DMS153 treated with DMSO at 0.1 percent for 48 hours (cell line): ENCODE results near the gene UST.
"Not testable (repeated sequence)": the region's sequence is repeated elsewhere in the genome, so short reads cannot be mapped to it uniquely, and the experiment has no call there.

Experiments used
- DNase-seq: peaks from one replicate; lab custom pipeline; 2025; ENCODE audit not compliant: unreplicated experiment; lab: John Stamatoyannopoulos, UW

The UST gene

GRCh38 chr6:148935705-148936435 is 189.0 kb downstream of the UST start:
- DNase-seq: no peak

DNA sequence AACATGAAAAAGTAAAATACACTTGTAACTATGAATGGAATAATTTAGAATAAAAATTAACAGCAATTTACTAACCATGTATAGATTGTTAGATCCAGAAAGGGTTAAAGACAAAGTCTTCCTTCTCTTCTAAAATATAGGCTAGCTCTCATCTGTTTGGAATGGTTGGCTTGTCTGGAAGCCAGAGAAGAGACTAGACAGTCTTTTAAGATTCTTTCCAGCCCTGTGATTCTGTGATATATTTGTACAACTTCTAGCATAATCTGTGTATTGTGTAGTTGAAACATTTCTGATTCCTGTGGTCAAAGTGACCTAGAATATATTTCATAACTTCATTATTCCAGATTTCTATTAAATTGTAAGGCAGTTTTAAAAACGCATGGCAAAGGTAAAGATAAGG is 196.6 kb downstream of the UST start:
- DNase-seq: no peak

DNA sequence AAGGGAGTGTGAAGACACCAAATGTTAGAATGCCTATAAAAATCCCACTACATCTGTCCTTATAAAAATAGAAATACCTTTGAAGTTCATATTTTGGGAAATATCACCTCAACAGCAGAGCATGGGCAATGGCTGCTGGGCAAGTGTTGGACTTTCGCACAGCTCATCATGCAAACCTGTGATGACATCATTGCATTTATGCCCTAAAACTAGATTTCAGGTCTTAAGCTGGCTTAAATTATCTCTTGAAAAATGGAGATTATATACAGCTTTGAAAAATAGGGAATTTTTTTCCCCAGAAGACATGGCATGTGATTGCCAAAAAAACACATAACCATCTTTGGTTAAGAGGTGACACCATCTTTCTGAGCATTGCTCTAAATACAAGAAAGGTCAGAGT is 197.8 kb downstream of the UST start:
- no peak for DNase-seq

DNA sequence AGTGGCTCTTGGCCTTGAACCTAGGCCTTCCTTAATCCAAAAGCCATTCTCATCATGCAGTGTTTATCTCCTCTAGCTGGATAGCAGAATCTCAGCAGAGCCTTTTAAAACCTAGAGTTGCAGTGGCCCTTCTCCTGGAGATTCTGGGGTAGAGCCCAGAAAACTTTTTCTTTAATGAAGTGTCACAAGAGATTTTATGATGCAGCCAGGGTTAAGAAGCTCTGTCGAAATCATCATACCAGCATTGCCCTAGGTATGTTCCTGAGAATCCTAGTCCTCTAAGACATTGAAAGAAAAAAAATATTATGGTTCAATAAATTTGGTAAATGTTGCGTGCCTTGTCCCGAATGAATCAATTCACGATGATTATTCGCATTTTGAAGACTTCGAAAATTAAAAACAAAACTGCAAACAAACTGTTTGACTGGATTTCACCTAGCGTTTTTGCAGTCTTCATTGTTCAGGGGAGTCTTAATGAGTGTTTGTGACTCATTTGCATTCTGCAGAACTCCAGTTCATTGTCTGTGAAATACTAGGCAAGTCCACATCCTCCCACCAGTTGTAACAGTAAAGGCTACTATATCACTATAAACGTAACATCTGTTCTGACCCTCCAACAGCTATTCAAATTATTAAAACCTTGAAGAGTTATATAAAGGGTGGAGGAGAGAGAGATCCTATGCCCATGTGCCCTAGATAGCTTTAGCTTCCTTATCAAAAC is 198.6 kb downstream of the UST start:
- no peak for DNase-seq

GRCh38 chr6:148947621-148948444 is 201.0 kb downstream of the UST start:
- peak; percentile 49 for DNase-seq

DNA sequence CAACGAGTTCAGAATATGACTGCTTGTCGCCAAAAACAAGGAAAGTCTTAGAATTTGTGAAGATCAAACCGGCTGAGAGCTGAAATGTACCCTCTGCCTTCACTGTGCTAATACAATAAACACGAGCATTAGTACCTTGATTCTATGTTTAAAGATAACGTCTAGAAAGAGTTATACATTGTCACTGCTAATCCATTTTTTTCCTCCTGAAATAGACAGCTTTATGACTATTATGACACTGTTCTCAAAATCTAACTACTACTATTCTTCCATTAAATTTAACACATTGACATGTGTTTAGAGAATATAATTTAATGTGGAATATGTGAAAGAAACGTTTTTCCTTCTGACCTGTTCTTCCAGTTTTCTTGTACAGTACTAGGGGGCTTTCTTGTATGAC is 204.8 kb downstream of the UST start:
- no peak for DNase-seq

DNA sequence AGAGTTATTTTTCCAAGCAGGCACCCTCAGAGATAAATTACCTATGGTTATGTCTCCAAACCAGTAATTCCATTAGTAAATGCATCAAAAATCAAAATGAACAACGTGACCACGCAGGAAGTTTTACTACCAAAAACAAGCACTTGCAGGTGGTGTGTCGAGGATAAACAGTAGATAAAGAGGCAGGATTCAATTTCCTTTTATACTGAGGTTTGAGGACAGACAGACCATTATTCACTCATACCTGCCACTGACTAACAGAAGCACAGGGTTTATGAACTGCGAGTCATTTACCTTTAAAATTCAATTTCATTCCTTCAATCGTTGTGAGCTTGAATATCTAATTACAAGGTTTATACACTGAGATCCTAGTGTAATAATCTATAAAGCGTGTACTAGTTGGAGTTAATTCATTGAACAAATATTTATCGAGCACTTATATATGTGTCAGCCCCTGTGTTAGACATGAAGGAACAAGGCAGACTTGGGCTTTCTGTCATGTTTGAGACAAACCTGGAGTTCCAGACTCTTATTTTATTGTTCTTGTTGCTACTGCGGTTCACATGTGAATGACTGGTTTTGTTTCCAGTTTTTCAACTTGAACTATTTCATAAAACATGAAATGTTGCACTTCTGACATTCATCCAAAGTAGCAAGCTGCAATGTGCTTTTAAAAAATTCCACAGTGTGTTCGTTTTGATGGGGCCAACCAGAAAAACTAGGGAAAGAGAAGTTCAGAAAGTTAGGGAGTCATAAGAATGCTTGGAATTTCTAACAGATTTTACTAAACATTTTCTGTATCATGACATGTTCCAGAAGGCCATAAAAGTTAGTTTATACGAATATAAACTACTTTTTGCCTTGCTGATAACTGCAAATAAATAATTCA is 205.6 kb downstream of the UST start:
- DNase-seq: peak; percentile 52

GRCh38 chr6:148954461-148954860 is 207.6 kb downstream of the UST start:
- DNase-seq: no peak

DNA sequence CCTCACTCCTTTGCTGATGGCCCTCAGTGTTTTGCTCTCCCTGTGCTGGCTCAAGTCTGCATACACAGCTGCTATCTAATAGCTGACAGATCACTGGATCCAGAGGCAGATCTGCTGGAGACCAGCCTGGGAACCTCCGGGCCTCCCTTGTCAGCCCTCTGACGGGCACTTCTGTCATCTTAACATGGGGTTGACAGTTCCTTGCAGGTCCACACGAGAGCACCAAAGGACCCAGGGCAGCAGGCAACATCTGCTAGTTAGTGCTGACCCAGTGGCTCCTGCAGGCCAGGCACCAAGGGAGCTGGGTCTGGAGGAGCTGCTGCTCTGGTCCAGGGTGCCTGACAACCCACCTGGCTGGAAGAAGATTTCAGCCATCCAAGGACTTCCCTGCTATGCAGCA is 208.1 kb downstream of the UST start:
- no peak for DNase-seq

DNA sequence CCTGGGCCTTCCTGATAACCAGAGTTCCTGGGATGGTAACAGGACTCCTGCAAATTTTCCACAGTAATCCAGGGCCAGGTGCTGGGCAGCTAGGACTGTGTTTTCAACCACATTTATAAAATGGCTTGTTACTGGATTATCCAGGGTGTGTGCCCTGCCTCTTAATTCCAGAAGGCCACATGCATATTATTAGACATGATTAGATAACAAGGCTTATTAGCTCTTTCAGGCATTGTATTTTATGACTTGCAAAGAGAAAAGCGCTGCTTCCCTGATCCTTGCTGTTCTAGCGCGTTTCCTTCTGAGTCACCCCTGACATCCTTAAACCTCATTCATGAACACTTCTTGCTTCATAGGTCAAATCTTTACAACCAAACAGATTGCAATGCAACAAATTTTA is 208.6 kb downstream of the UST start:
- no peak for DNase-seq

GRCh38 chr6:148956163-148956562 is 209.3 kb downstream of the UST start:
- DNase-seq: not testable (repeated sequence)

GRCh38 chr6:148957752-148958151 is 210.9 kb downstream of the UST start:
- no peak for DNase-seq

DNA sequence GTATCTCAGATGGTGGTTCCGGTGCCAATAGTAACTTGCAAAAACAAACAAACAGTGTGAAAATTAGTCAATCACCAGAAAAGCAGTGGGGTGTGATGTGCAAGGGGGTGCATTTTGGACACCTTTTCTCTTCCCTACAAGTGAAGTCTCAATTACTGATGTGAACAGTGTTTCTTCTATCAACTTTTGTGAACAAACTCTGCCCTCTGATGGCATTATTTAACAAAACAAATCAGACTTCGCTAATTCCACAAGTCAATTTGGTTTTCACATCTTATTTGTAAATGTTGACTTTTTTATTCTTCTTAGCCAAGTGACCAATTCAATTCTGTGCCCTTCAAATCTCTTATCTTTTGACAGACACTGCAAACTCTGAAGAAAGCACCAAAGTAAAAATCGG is 212.2 kb downstream of the UST start:
- DNase-seq: no peak

GRCh38 chr6:148959501-148959900 is 212.7 kb downstream of the UST start:
- no peak for DNase-seq

DNA sequence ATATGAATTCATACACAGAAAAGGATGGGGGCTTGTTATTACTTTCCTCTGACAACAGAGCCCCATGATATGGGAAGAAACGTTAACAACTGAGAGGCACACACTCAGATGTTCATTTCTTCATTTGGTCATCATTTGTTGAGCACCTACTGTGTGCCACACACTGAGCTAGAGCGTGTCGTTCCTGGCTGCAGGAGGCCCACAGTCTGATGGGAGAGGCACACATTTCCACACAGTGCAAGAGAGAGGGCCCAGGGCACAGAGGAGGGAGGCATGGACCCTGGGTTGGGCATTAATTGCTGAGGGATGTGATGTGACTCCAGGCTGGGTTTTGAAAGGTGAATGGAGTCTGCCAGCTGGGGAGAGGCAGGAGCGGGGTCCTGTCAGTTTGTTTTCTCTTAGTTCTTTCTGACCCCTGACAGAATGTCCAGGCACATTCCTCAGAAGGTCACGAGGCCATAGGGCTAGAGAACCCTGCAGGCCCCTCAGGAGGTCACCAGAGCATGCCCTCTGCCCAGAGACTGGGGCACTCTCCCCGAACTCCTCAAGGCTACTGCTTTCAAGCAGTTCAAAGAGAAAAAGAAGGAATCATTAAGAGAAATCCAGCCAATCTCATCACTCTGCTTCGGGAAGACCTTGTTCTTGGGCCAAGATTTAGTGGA is 216.2 kb downstream of the UST start:
- DNase-seq: no peak

GRCh38 chr6:148963738-148964137 is 216.9 kb downstream of the UST start:
- DNase-seq: no peak

GRCh38 chr6:148964467-148964866 is 217.6 kb downstream of the UST start:
- DNase-seq: no peak

- no peak for DNase-seq
Observed at GRCh38 chr6:148965287-148965686, 218.5 kb downstream of the UST start.

DNA sequence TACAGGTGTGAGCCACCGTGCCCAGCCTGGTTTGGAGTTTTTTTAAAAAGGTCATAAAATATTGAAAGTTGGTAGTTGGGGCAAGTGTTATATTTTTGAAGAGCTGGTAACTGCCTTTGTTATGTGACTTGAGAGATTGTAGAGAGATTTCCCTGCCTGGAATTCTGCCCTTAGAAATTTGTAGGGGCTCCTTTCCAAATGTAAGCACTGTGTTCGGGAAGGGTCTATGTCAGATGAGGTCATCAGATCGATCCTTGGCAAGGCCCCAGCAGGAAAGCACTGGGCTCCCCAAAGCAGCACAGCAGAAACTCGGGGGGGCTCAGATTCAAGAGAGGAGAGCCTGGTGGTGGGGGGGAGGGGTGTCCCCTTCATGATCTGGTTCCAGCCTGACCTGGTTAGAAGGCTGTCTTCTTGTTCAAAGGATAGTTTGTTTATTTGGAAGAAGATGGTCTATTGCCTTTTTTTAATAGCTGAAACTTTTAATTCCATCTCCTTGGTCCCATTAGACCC is 220.2 kb downstream of the UST start:
- DNase-seq: no peak

- no peak for DNase-seq
Observed at GRCh38 chr6:148967541-148967956, 220.7 kb downstream of the UST start.
